ENCODE results near the gene MDM2.
"Not testable (repeated sequence)": the region's sequence is repeated elsewhere in the genome, so short reads cannot be mapped to it uniquely, and the experiment has no call there.

MDM2 gene

GRCh38 chr12:68804657-68805591 is 3.1 kb upstream of the MDM2 start:
- TF ChIP-seq CTCF (IDR thresholded peaks at IDR 0.05; ENCODE audit: poor library complexity, severe bottlenecking) = no peak
- no peak overlapping the region for H3K27ac ChIP-seq (ENCODE audit: poor library complexity, severe bottlenecking)
- no peak overlapping the region for H3K4me3 ChIP-seq (ENCODE audit: severe bottlenecking)
- no peak for DNase-seq (ENCODE audit: low spot score)
- peaks cover 11% of the 10 kb centered on the region for H3K36me3 ChIP-seq (ENCODE audit: low read depth)
- no peaks in the 10 kb centered on the region for H3K27me3 ChIP-seq (ENCODE audit: insufficient read depth, poor library complexity, severe bottlenecking)
- peaks cover 41% of the 10 kb centered on the region for H3K4me1 ChIP-seq (ENCODE audit: insufficient read depth, poor library complexity, severe bottlenecking)
- no peak for ATAC-seq (ENCODE audit: low read depth)
- no peaks in the 10 kb centered on the region for H3K9me3 ChIP-seq (ENCODE audit: severe bottlenecking)

- no peak for DNase-seq (ENCODE audit: low spot score)
- Histone ChIP-seq H3K36me3 (ENCODE audit: low read depth) (peaks cover 18% of the 10 kb centered on the region), H3K9me3 (ENCODE audit: severe bottlenecking) (no peaks in the 10 kb centered on the region), H3K27ac (ENCODE audit: poor library complexity, severe bottlenecking) (no peak overlapping the region), H3K4me3 (ENCODE audit: severe bottlenecking) (no peak overlapping the region), H3K27me3 (ENCODE audit: insufficient read depth, poor library complexity, severe bottlenecking) (no peaks in the 10 kb centered on the region), H3K4me1 (ENCODE audit: insufficient read depth, poor library complexity, severe bottlenecking) (peaks cover 34% of the 10 kb centered on the region)
- TF ChIP-seq CTCF (IDR thresholded peaks at IDR 0.05; ENCODE audit: poor library complexity, severe bottlenecking) = no peak
- no peak for ATAC-seq (ENCODE audit: low read depth)
Measured at GRCh38 chr12:68805592-68806120, 2.3 kb upstream of the MDM2 start.

GRCh38 chr12:68806488-68807237 is 1.3 kb upstream of the MDM2 start:
- Histone ChIP-seq H3K4me3 (ENCODE audit: severe bottlenecking) (no peak overlapping the region), H3K27me3 (ENCODE audit: insufficient read depth, poor library complexity, severe bottlenecking) (no peaks in the 10 kb centered on the region), H3K27ac (ENCODE audit: poor library complexity, severe bottlenecking) (peak overlapping the region; percentile 91), H3K9me3 (ENCODE audit: severe bottlenecking) (no peaks in the 10 kb centered on the region), H3K36me3 (ENCODE audit: low read depth) (peaks cover 28% of the 10 kb centered on the region), H3K4me1 (ENCODE audit: insufficient read depth, poor library complexity, severe bottlenecking) (peaks cover 28% of the 10 kb centered on the region)
- ATAC-seq (ENCODE audit: low read depth) = no peak
- no peak for TF ChIP-seq CTCF (IDR thresholded peaks at IDR 0.05; ENCODE audit: poor library complexity, severe bottlenecking)
- no peak for DNase-seq (ENCODE audit: low spot score)

- H3K9me3 ChIP-seq (ENCODE audit: severe bottlenecking); DNase-seq (ENCODE audit: low spot score); H3K27me3 ChIP-seq (ENCODE audit: insufficient read depth, poor library complexity, severe bottlenecking); ATAC-seq (ENCODE audit: low read depth): not testable (repeated sequence)
- peak overlapping the region; percentile 61 for H3K4me3 ChIP-seq (ENCODE audit: severe bottlenecking)
- peaks cover 22% of the 10 kb centered on the region for H3K4me1 ChIP-seq (ENCODE audit: insufficient read depth, poor library complexity, severe bottlenecking)
- H3K36me3 ChIP-seq (ENCODE audit: low read depth) = peaks cover 34% of the 10 kb centered on the region
- peak overlapping the region; percentile 91 for H3K27ac ChIP-seq (ENCODE audit: poor library complexity, severe bottlenecking)
Measured at GRCh38 chr12:68807274-68807575, 752 bp upstream of the MDM2 start.

- peaks cover 48% of the 10 kb centered on the region for H3K36me3 ChIP-seq (ENCODE audit: low read depth)
- H3K9me3 ChIP-seq (ENCODE audit: severe bottlenecking) = no peaks in the 10 kb centered on the region
- H3K4me1 ChIP-seq (ENCODE audit: insufficient read depth, poor library complexity, severe bottlenecking) = peaks cover 20% of the 10 kb centered on the region
- peak; percentile 81 for ATAC-seq (ENCODE audit: low read depth)
- TF ChIP-seq CTCF (IDR thresholded peaks at IDR 0.05; ENCODE audit: poor library complexity, severe bottlenecking) = no peak
- H3K27me3 ChIP-seq (ENCODE audit: insufficient read depth, poor library complexity, severe bottlenecking) = no peaks in the 10 kb centered on the region
- peak overlapping the region; percentile 61 for H3K4me3 ChIP-seq (ENCODE audit: severe bottlenecking)
- DNase-seq (ENCODE audit: low spot score) = peak; percentile 95
- peak overlapping the region; percentile 91 for H3K27ac ChIP-seq (ENCODE audit: poor library complexity, severe bottlenecking)
Measured at GRCh38 chr12:68808388-68809189, 612 bp downstream of the MDM2 start.

Measured in RWPE2 (cell line).